ENCODE data around the gene CFAP126.
"Not testable (repeated sequence)": the region's sequence is repeated elsewhere in the genome, so short reads cannot be mapped to it uniquely, and the experiment has no call there.

CFAP126 gene

GRCh38 chr1:161367684-161368400, at the start of gene CFAP126:
TSS of gene CFAP126 (minus strand) at chr1:161367876. CDS start at chr1:161367868, 8 bp downstream.
- DNase-seq, result peak in 1 of 2 experiments; percentile 39

- not testable (repeated sequence) for DNase-seq
Measured at GRCh38 chr1:161413050-161413449, 45.4 kb upstream of the CFAP126 start.

- DNase-seq, result not testable (repeated sequence)
Measured at GRCh38 chr1:161410636-161410970, 42.9 kb upstream of the CFAP126 start.

- not testable (repeated sequence) for DNase-seq
Measured at GRCh38 chr1:161409848-161410635, 42.4 kb upstream of the CFAP126 start.

- DNase-seq, result no peak
Measured at GRCh38 chr1:161408429-161409052, 40.9 kb upstream of the CFAP126 start.

- no peak for DNase-seq
Measured at GRCh38 chr1:161407451-161407985, 39.8 kb upstream of the CFAP126 start.

- not testable (repeated sequence) for DNase-seq
Measured at GRCh38 chr1:161406551-161406950, 38.9 kb upstream of the CFAP126 start.

GRCh38 chr1:161404051-161404597, 36.4 kb upstream of the CFAP126 start:
- DNase-seq, result no peak

- no peak for DNase-seq
Measured at GRCh38 chr1:161402446-161402845, 34.8 kb upstream of the CFAP126 start.

- DNase-seq, result peak; percentile 88 to 91
Measured at GRCh38 chr1:161399257-161399998, 31.8 kb upstream of the CFAP126 start.

GRCh38 chr1:161398900-161399256, 31.2 kb upstream of the CFAP126 start:
- no peak for DNase-seq

GRCh38 chr1:161397038-161397437, 29.4 kb upstream of the CFAP126 start:
- not testable (repeated sequence) for DNase-seq

- DNase-seq, result no peak
Measured at GRCh38 chr1:161393151-161393550, 25.5 kb upstream of the CFAP126 start.

GRCh38 chr1:161391611-161392010, 23.9 kb upstream of the CFAP126 start:
- DNase-seq, result no peak

GRCh38 chr1:161391136-161391535, 23.5 kb upstream of the CFAP126 start:
- DNase-seq, result not testable (repeated sequence)

GRCh38 chr1:161390559-161390858, 22.8 kb upstream of the CFAP126 start:
- DNase-seq, result no peak

GRCh38 chr1:161389691-161390558, 22.2 kb upstream of the CFAP126 start:
- DNase-seq, result peak; percentile 91

GRCh38 chr1:161389158-161389557, 21.5 kb upstream of the CFAP126 start:
- not testable (repeated sequence) for DNase-seq

- DNase-seq, result no peak
Measured at GRCh38 chr1:161388639-161389038, 21.0 kb upstream of the CFAP126 start.

- no peak for DNase-seq
Measured at GRCh38 chr1:161382214-161383019, 14.7 kb upstream of the CFAP126 start.

GRCh38 chr1:161381707-161382106, 14.0 kb upstream of the CFAP126 start:
- no peak for DNase-seq
